HCT116 (cell line): Measurements from ENCODE around the gene SMS.

ENCODE experiments used
- POLR2A ChIP-seq: IDR thresholded peaks from 2 replicates; pipeline ENCODE4 v1.7.0; 2011; ENCODE audit warnings: borderline replicate concordance; ENCODE audit not compliant: insufficient read depth, insufficient read length; ENCODE audit errors: extremely low read depth
- RAD21 ChIP-seq: IDR thresholded peaks from 2 replicates; pipeline ENCODE4 v1.6.1; 2012; ENCODE audit warnings: low read depth, mild to moderate bottlenecking
- SIN3A ChIP-seq: IDR thresholded peaks from 2 replicates; pipeline ENCODE4 v1.6.1; 2012; ENCODE audit warnings: low read depth
- TF ChIP-seq, protein P1 (sequence below): IDR thresholded peaks from 2 replicates; pipeline ENCODE4 v1.6.1; 2012
- TF ChIP-seq, protein P2 (sequence below): IDR thresholded peaks from 2 replicates; pipeline ENCODE4 v1.6.1; 2012
- TF ChIP-seq, protein P3 (sequence below), 3 experiments: fragments of 200-600 bp in 1 of 3; sonication (generic) in 1 of 3; IDR thresholded peaks in 2 of 3; conservative IDR thresholded peaks in 1 of 3; 2 replicates each; pipeline ENCODE4 v1.5.1; 2012 to 2017; ENCODE audit warnings: low read depth in 2 of 3, low read length in 2 of 3, antibody characterized with exemption in 1 of 3, borderline replicate concordance in 1 of 3, control low read depth in 1 of 3, mild to moderate bottlenecking in 1 of 3, mixed read lengths in 1 of 3, mixed run types in 1 of 3, moderate library complexity in 1 of 3; ENCODE audit not compliant: insufficient read depth in 1 of 3

DNA sequence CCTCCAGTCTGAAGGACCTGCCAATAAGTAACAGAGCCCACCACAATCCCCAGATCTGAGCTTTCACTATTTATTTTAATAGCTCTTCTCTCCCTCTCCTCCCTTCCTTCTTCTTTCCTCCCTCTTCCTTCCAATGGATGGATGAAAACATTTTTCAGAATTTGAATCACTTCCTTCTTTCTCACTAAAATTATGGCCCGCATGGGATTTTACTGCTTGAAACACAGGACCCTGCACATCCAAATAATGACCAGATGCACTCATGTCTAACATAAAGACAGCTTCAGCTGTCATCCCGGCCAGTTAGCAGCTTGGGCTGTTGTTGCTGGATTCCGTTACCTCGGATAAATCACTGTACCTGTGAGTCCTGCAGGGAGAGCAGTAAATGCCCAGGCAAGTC lies 86.2 kb downstream of the SMS start:
- TF ChIP-seq RAD21 (no peak), SIN3A (no peak), POLR2A (no peak)
- TF ChIP-seq, protein P1, sequence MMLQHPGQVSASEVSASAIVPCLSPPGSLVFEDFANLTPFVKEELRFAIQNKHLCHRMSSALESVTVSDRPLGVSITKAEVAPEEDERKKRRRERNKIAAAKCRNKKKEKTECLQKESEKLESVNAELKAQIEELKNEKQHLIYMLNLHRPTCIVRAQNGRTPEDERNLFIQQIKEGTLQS = no peak
- TF ChIP-seq, protein P2, sequence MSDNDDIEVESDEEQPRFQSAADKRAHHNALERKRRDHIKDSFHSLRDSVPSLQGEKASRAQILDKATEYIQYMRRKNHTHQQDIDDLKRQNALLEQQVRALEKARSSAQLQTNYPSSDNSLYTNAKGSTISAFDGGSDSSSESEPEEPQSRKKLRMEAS = no peak
- TF ChIP-seq, protein P3, sequence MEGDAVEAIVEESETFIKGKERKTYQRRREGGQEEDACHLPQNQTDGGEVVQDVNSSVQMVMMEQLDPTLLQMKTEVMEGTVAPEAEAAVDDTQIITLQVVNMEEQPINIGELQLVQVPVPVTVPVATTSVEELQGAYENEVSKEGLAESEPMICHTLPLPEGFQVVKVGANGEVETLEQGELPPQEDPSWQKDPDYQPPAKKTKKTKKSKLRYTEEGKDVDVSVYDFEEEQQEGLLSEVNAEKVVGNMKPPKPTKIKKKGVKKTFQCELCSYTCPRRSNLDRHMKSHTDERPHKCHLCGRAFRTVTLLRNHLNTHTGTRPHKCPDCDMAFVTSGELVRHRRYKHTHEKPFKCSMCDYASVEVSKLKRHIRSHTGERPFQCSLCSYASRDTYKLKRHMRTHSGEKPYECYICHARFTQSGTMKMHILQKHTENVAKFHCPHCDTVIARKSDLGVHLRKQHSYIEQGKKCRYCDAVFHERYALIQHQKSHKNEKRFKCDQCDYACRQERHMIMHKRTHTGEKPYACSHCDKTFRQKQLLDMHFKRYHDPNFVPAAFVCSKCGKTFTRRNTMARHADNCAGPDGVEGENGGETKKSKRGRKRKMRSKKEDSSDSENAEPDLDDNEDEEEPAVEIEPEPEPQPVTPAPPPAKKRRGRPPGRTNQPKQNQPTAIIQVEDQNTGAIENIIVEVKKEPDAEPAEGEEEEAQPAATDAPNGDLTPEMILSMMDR (IDR thresholded peaks at IDR 0.05 in 2 of 3, conservative IDR thresholded peaks at IDR 0.05 in 1 of 3; ENCODE audit: borderline replicate concordance in 1 of 3, insufficient read depth in 1 of 3, low read depth in 2 of 3, low read length in 2 of 3) = no peak
